ENCODE measurements around the gene CCDC159.
"Not testable (repeated sequence)": the region's sequence is repeated elsewhere in the genome, so short reads cannot be mapped to it uniquely, and the experiment has no call there.

The CCDC159 gene

GRCh38 chr19:11370744-11371143, 24.4 kb downstream of the CCDC159 start:
- DNase-seq, result no peak

GRCh38 chr19:11373166-11373884, 27.0 kb downstream of the CCDC159 start:
- no peak for DNase-seq

- no peak for DNase-seq
Measured at GRCh38 chr19:11373885-11374432, 27.6 kb downstream of the CCDC159 start.

GRCh38 chr19:11374433-11375142, 28.3 kb downstream of the CCDC159 start, which contains the start of gene SWSAP1:
Gene SWSAP1, plus strand, starts transcription at chr19:11374666. Its CDS starts 15 bp downstream, at chr19:11374681.
- DNase-seq, result peak; percentile 99

- no peak for DNase-seq
Measured at GRCh38 chr19:11375143-11375948, 29.0 kb downstream of the CCDC159 start.

- DNase-seq, result peak; percentile 94
Measured at GRCh38 chr19:11377237-11377636, 30.9 kb downstream of the CCDC159 start.

- DNase-seq, result no peak
Measured at GRCh38 chr19:11377756-11378155, 31.4 kb downstream of the CCDC159 start.

- DNase-seq, result peak; percentile 74
Measured at GRCh38 chr19:11378319-11379189, 32.2 kb downstream of the CCDC159 start.

- not testable (repeated sequence) for DNase-seq
Measured at GRCh38 chr19:11379269-11379845, 33.0 kb downstream of the CCDC159 start.

GRCh38 chr19:11379857-11380350, 33.6 kb downstream of the CCDC159 start:
- DNase-seq, result no peak

GRCh38 chr19:11380653-11381537, 34.6 kb downstream of the CCDC159 start:
- peak; percentile 97 for DNase-seq

GRCh38 chr19:11382898-11383705, 36.8 kb downstream of the CCDC159 start:
- DNase-seq, result no peak

GRCh38 chr19:11383706-11384048, 37.4 kb downstream of the CCDC159 start:
- no peak for DNase-seq

- no peak for DNase-seq
Measured at GRCh38 chr19:11384778-11385129, 38.4 kb downstream of the CCDC159 start.

GRCh38 chr19:11387162-11388034, 41.1 kb downstream of the CCDC159 start:
- no peak for DNase-seq

GRCh38 chr19:11390359-11390758, 44.0 kb downstream of the CCDC159 start:
- DNase-seq, result no peak

- DNase-seq, result no peak
Measured at GRCh38 chr19:11390933-11391680, 44.8 kb downstream of the CCDC159 start.

- DNase-seq, result no peak
Measured at GRCh38 chr19:11397089-11397610, 50.8 kb downstream of the CCDC159 start.
